H1 (cell line): Measurements from ENCODE around the gene DIABLO. TPM values are rescaled to one million over a fixed set of nuclear protein-coding genes. Genes with fewer than 3 reads are reported as not detected.

Source experiments
- CTCF ChIA-PET: fragments of 300-600 bp; sonication (Branson Sonifier 250); formaldehyde crosslinking; loops from one replicate; lab custom pipeline; 2021; ENCODE audit not compliant: partially characterized antibody; lab: Charles Lee
- POLR2A ChIA-PET: fragments of 300-600 bp; sonication (Branson Sonifier 250); formaldehyde crosslinking; loops from one replicate; lab custom pipeline; 2021; ENCODE audit warnings: inconsistent platforms; ENCODE audit not compliant: partially characterized antibody; lab: Charles Lee
- DNase-seq, 2 experiments: peaks; one replicate each; pipeline versions ENCODE4 v3.0.0 to v3.0.0-alpha.2; 2010 to 2022; ENCODE audit warnings: low spot score in 2 of 2, low read depth in 1 of 2, mixed read lengths in 1 of 2
- FAIRE-seq: peaks from 2 replicates; lab custom pipeline; 2011; peaks lifted over from hg19 to GRCh38; lab: Jason Lieb, UNC
- H2AFZ ChIP-seq: 2 replicates; pipeline ENCODE4 v1.8.1; 2012; ENCODE audit warnings: low read length, inconsistent platforms
- H2AK5ac ChIP-seq: 2 replicates; pipeline ENCODE4 v1.6.1; 2013; ENCODE audit warnings: low read depth, low read length
- H2BK120ac ChIP-seq: replicated peaks from 2 replicates; pipeline ENCODE3; 2013; ENCODE audit warnings: low read depth, low read length, inconsistent platforms
- H2BK12ac ChIP-seq: 2 replicates; pipeline ENCODE4 v1.6.1; 2013; ENCODE audit warnings: low read depth, low read length
- H2BK15ac ChIP-seq: 2 replicates; pipeline ENCODE4 v1.6.1; 2013; ENCODE audit warnings: low read length
- H2BK20ac ChIP-seq: 2 replicates; pipeline ENCODE4 v1.6.1; 2013; ENCODE audit warnings: low read length
- H2BK5ac ChIP-seq: 2 replicates; pipeline ENCODE4 v1.6.1; 2013; ENCODE audit warnings: low read depth, low read length
- H3K14ac ChIP-seq: 2 replicates; pipeline ENCODE4 v1.6.1; 2013; ENCODE audit warnings: inconsistent platforms; ENCODE audit not compliant: insufficient read length
- H3K18ac ChIP-seq: 2 replicates; pipeline ENCODE4 v1.6.1; 2013; ENCODE audit warnings: low read length; ENCODE audit errors: extremely low read depth
- H3K23ac ChIP-seq: 2 replicates; pipeline ENCODE4 v1.6.1; 2013; ENCODE audit warnings: inconsistent platforms; ENCODE audit not compliant: insufficient read length
- H3K23me2 ChIP-seq: 2 replicates; pipeline ENCODE4 v1.6.1; 2013; ENCODE audit warnings: low read depth, low read length
- H3K27ac ChIP-seq: 2 replicates; pipeline ENCODE4 v1.6.1; 2011; ENCODE audit warnings: low read depth, low read length, inconsistent platforms
- H3K27me3 ChIP-seq, 4 experiments: replicated peaks in 1 of 4; 1 replicate in 1 of 4; 2 replicates in 3 of 4; pipeline versions ENCODE4 v1.6.1 to v1.8.1; 2011 to 2013; ENCODE audit warnings: low read length in 3 of 4, mild to moderate bottlenecking in 3 of 4, inconsistent platforms in 2 of 4, mixed read lengths in 2 of 4, moderate library complexity in 1 of 4; ENCODE audit not compliant: control insufficient read depth in 3 of 4, insufficient read depth in 3 of 4; ENCODE audit errors: extremely low read depth in 1 of 4
- H3K36me3 ChIP-seq, 4 experiments: 2 replicates each; pipeline versions ENCODE4 v1.6.1 to v1.8.1; 2011 to 2013; ENCODE audit warnings: mild to moderate bottlenecking in 4 of 4, low read length in 3 of 4, moderate library complexity in 2 of 4, control low read depth in 1 of 4, inconsistent platforms in 1 of 4; ENCODE audit not compliant: insufficient read depth in 4 of 4, control insufficient read depth in 2 of 4
- H3K4ac ChIP-seq: replicated peaks from 2 replicates; pipeline ENCODE3; 2013; ENCODE audit warnings: low read length, low read depth, mixed read lengths, inconsistent platforms; ENCODE audit not compliant: insufficient read length
- H3K4me1 ChIP-seq, 4 experiments: replicated peaks in 1 of 4; 1 replicate in 1 of 4; 2 replicates in 3 of 4; pipeline versions ENCODE4 v1.6.1 to v1.8.1; 2011 to 2013; ENCODE audit warnings: low read length in 3 of 4, inconsistent platforms in 2 of 4, mixed read lengths in 1 of 4; ENCODE audit not compliant: insufficient read depth in 4 of 4, control insufficient read depth in 3 of 4
- H3K4me2 ChIP-seq, 2 experiments: 2 replicates each; pipeline versions ENCODE4 v1.6.1 to v1.8.1; 2011 to 2013; ENCODE audit warnings: low read depth in 2 of 2, low read length in 2 of 2, control low read depth in 1 of 2, inconsistent platforms in 1 of 2, mild to moderate bottlenecking in 1 of 2; ENCODE audit not compliant: insufficient read depth in 1 of 2
- H3K4me3 ChIP-seq, 4 experiments: fragments of 200-600, 300-600 bp in 1 of 4; sonication (generic), shearing (Covaris generic), sonication (Bioruptor Twin) in 1 of 4; 2 replicates each; pipeline versions ENCODE4 v1.5.1 to v1.8.1; 2011 to 2016; ENCODE audit warnings: low read length in 4 of 4, low read depth in 3 of 4, control low read depth in 2 of 4, inconsistent platforms in 2 of 4, mild to moderate bottlenecking in 2 of 4, mixed read lengths in 1 of 4, moderate library complexity in 1 of 4; ENCODE audit not compliant: insufficient read depth in 2 of 4; ENCODE audit errors: extremely low read depth in 1 of 4
- H3K56ac ChIP-seq: replicated peaks from 2 replicates; pipeline ENCODE3; 2013; ENCODE audit warnings: low read depth, mild to moderate bottlenecking, mixed read lengths, low read length, inconsistent platforms; ENCODE audit not compliant: insufficient read length
- H3K79me1 ChIP-seq: 2 replicates; pipeline ENCODE4 v1.6.1; 2013; ENCODE audit warnings: low read depth, low read length, control low read depth
- H3K79me2 ChIP-seq, 2 experiments: 2 replicates each; pipeline versions ENCODE4 v1.6.1 to v1.8.1; 2012 to 2013; ENCODE audit warnings: low read length in 2 of 2, mild to moderate bottlenecking in 2 of 2, inconsistent platforms in 1 of 2; ENCODE audit not compliant: insufficient read depth in 2 of 2, control insufficient read depth in 1 of 2
- H3K9ac ChIP-seq, 4 experiments: replicated peaks in 1 of 4; 1 replicate in 1 of 4; 2 replicates in 3 of 4; pipeline versions ENCODE4 v1.6.1 to v1.8.1; 2011 to 2013; ENCODE audit warnings: low read depth in 3 of 4, low read length in 3 of 4, control low read depth in 2 of 4, mild to moderate bottlenecking in 2 of 4, moderate library complexity in 2 of 4, inconsistent platforms in 1 of 4; ENCODE audit errors: extremely low read depth in 1 of 4
- H3K9me3 ChIP-seq, 2 experiments: 2 replicates each; pipeline versions ENCODE4 v1.6.1 to v1.8.1; 2012 to 2013; ENCODE audit warnings: mild to moderate bottlenecking in 2 of 2, moderate library complexity in 2 of 2, control low read depth in 1 of 2, inconsistent platforms in 1 of 2, low read depth in 1 of 2, low read length in 1 of 2, mixed read lengths in 1 of 2; ENCODE audit not compliant: insufficient read depth in 2 of 2
- H4K20me1 ChIP-seq, 2 experiments: replicated peaks in 1 of 2; 2 replicates each; pipeline versions ENCODE3 to v1.8.1; 2011 to 2013; ENCODE audit warnings: inconsistent platforms in 2 of 2, low read length in 2 of 2, mild to moderate bottlenecking in 1 of 2; ENCODE audit not compliant: insufficient read depth in 2 of 2, control insufficient read depth in 1 of 2
- H4K5ac ChIP-seq: 2 replicates; pipeline ENCODE4 v1.6.1; 2013; ENCODE audit warnings: low read length, low read depth, mixed read lengths, inconsistent platforms; ENCODE audit not compliant: insufficient read length
- H4K8ac ChIP-seq: 2 replicates; pipeline ENCODE4 v1.8.0; 2013; ENCODE audit warnings: mild to moderate bottlenecking, moderate library complexity, low read length, inconsistent platforms; ENCODE audit not compliant: insufficient read depth; ENCODE audit errors: extremely low read depth
- H4K91ac ChIP-seq: replicated peaks from 2 replicates; pipeline ENCODE3; 2013; ENCODE audit warnings: low read length, mixed read lengths, inconsistent platforms; ENCODE audit not compliant: insufficient read length
- CBX8 ChIP-seq: fragments of 300-800, 300-1000 bp; sonication (generic); IDR thresholded peaks from 2 replicates; pipeline ENCODE4 v1.7.1; 2016; ENCODE audit warnings: low read depth, low read length, borderline replicate concordance
- CEBPB ChIP-seq: IDR thresholded peaks from 2 replicates; pipeline ENCODE4 v1.6.1; 2012; ENCODE audit warnings: low read depth, low read length
- CHD1 ChIP-seq: IDR thresholded peaks from 2 replicates; pipeline ENCODE4 v1.6.1; 2012; ENCODE audit warnings: low read depth, low read length, improper control_type of control experiment
- E2F6 ChIP-seq: IDR thresholded peaks from 2 replicates; pipeline ENCODE4 v1.6.1; 2012; ENCODE audit warnings: inconsistent platforms
- GABPA ChIP-seq: IDR thresholded peaks from 2 replicates; pipeline ENCODE4 v1.6.1; 2011; ENCODE audit warnings: mild to moderate bottlenecking, low read length, moderate library complexity, borderline replicate concordance; ENCODE audit not compliant: insufficient read depth
- HDAC6 ChIP-seq: IDR thresholded peaks from one replicate; pipeline ENCODE4 v1.7.1; 2012; ENCODE audit warnings: low read depth, mild to moderate bottlenecking, inconsistent platforms, low read length, moderate library complexity
- JUN ChIP-seq: IDR thresholded peaks from 2 replicates; pipeline ENCODE4 v1.6.1; 2011; ENCODE audit warnings: low read depth, mild to moderate bottlenecking, improper control_type of control experiment, low read length
- KDM1A ChIP-seq: fragments of 200-600, 300-600 bp; sonication (generic); IDR thresholded peaks from 2 replicates; pipeline ENCODE4 v1.7.1; 2016; ENCODE audit warnings: mild to moderate bottlenecking, low read length, borderline replicate concordance
- RFX5 ChIP-seq: IDR thresholded peaks from 2 replicates; pipeline ENCODE4 v1.6.1; 2011; ENCODE audit warnings: low read depth, low read length, improper control_type of control experiment, borderline replicate concordance
- TAF1 ChIP-seq: IDR thresholded peaks from 2 replicates; pipeline ENCODE4 v1.6.1; 2011; ENCODE audit warnings: mild to moderate bottlenecking, low read depth, low read length
- YY1 ChIP-seq: IDR thresholded peaks from 2 replicates; pipeline ENCODE4 v1.6.1; 2011; ENCODE audit warnings: low read depth, mild to moderate bottlenecking, low read length
- WGBS, 2 experiments: shearing (Covaris generic) in 1 of 2; methylation state at CpG; one replicate each; pipeline versions ENCODE4 v1.1.6 to v1.1.7; 2013 to 2015; ENCODE audit warnings: low lambda C conversion rate in 2 of 2, mixed read lengths in 2 of 2, inconsistent platforms in 1 of 2, low coverage in 1 of 2, missing lambda C conversion rate in 1 of 2; ENCODE audit not compliant: insufficient replicate concordance in 2 of 2, insufficient coverage in 1 of 2, insufficient read length in 1 of 2; ENCODE audit errors: extremely low coverage in 1 of 2, missing lambda C conversion rate in 1 of 2; 5-methylcytosine and 5-hydroxymethylcytosine counted together
- polyA plus RNA-seq, 7 experiments: library from polyadenylated mRNA; depleted of rRNA in 3 of 7; stranded (reverse) in 5 of 7; unstranded in 2 of 7; fragments of >200 nt in 5 of 7; fragments of 200-250 nt in 2 of 7; gene quantifications; 1 replicate in 5 of 7; 2 replicates in 1 of 7; 4 replicates in 1 of 7; pipeline versions ENCODE4 v1.2.1 to v1.2.3, GENCODE V29; 2011 to 2013; ENCODE audit warnings: missing spikeins in 2 of 7, mixed read lengths in 2 of 7
- total RNA-seq: library from RNA; stranded (reverse); fragmentation: NEBNext Ultra II Directional; extraction: Animal tissue kit (Norgen Biotek cat#: 25700); gene quantifications from 2 replicates; pipeline ENCODE4 v1.2.1, GENCODE V29; 2021
- TF ChIP-seq, protein P1 (sequence below): IDR thresholded peaks from 2 replicates; pipeline ENCODE4 v1.6.1; 2012; ENCODE audit warnings: low read length, inconsistent platforms

Gene DIABLO
- total and polyA plus RNA-seq, 2 of the 8 experiments (the other 6 are each of a cell fraction or from before 2014, with no cell fraction given), result 65.2 to 68.3 TPM

DNA sequence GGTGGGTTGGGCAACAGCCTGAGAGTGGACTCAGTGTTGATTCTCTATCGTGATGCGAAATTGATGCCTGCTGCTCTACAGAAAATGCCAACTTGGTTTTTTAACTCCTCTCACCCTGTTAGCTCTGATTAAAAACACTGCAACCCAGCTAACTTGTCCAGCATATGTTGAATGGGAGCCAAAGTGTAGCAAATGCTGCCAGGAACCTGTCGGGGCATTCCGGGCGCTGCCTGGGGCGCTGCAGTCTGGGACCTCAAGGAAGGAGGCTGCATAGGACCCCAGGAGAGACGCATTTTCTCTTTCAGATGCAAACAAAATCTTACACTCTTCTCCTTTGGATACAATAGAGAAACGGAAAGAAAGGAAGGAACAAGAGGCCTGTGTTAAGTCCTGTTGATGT, 18.5 kb downstream of the DIABLO start:
- WGBS, 2 experiments, result 89% methylated on average over 8 of the region's 8 CpGs; no CpG with 5 or more reads in 1 of the 2 experiments
- H4K20me1 ChIP-seq, result peaks cover 12 to 19% of the 10 kb centered on the region in 2 experiments
- H3K4me2 ChIP-seq, result no peak overlapping the region
- H3K79me1 ChIP-seq, result no peaks in the 10 kb centered on the region
- no peak overlapping the region for H4K91ac ChIP-seq
- no peak overlapping the region for H2BK20ac ChIP-seq
- peaks cover 0 to 10% (median 3%) of the 10 kb centered on the region in 4 experiments; a peak in 5 of 7 replicates for H3K4me1 ChIP-seq
- H3K79me2 ChIP-seq, result no peaks in the 10 kb centered on the region
- H2AK5ac ChIP-seq, result no peak overlapping the region
- DNase-seq, result no peak
- no peak overlapping the region for H3K4me3 ChIP-seq
- H2BK15ac ChIP-seq, result no peak overlapping the region
- no peak overlapping the region for H3K23ac ChIP-seq
- no peak overlapping the region for H3K56ac ChIP-seq
- H3K23me2 ChIP-seq, result peaks cover 9% of the 10 kb centered on the region; the same call in 1 of the 2 replicates
- H2BK12ac ChIP-seq, result no peak overlapping the region
- ChIA-PET POLR2A (interaction anchor here (0.6 to 17.6 kb wide), 2 partner anchors 13 to 840 kb away, joined by 3 to 230 read pairs; partner anchors contain the start of gene DIABLO), CTCF (interaction anchor here (4.1 kb wide), 1 partner anchor 9 kb away, joined by 15 read pairs; no protein-coding TSS in a partner anchor)
- H2AFZ ChIP-seq, result no peak overlapping the region
- no peak overlapping the region for H3K9ac ChIP-seq
- H3K27me3 ChIP-seq, result peaks cover 9 to 39% (median 26%) of the 10 kb centered on the region in 4 experiments; a peak in 6 of 7 replicates
- no peak overlapping the region for H3K14ac ChIP-seq
- H4K5ac ChIP-seq, result no peak overlapping the region
- H2BK5ac ChIP-seq, result no peak overlapping the region
- H2BK120ac ChIP-seq, result no peak overlapping the region
- H3K4ac ChIP-seq, result no peak overlapping the region
- H3K27ac ChIP-seq, result no peak overlapping the region
- H3K9me3 ChIP-seq, result no peaks in the 10 kb centered on the region
- H3K18ac ChIP-seq, result no peak overlapping the region
- H4K8ac ChIP-seq, result peak overlapping the region; percentile 8; the same call in 1 of the 2 replicates
- peaks cover 12 to 53% (median 31%) of the 10 kb centered on the region in 4 experiments for H3K36me3 ChIP-seq
- FAIRE-seq, result no peak
- TF ChIP-seq HDAC6, result no peak
- no peak for TF ChIP-seq CBX8
- TF ChIP-seq, protein P1, sequence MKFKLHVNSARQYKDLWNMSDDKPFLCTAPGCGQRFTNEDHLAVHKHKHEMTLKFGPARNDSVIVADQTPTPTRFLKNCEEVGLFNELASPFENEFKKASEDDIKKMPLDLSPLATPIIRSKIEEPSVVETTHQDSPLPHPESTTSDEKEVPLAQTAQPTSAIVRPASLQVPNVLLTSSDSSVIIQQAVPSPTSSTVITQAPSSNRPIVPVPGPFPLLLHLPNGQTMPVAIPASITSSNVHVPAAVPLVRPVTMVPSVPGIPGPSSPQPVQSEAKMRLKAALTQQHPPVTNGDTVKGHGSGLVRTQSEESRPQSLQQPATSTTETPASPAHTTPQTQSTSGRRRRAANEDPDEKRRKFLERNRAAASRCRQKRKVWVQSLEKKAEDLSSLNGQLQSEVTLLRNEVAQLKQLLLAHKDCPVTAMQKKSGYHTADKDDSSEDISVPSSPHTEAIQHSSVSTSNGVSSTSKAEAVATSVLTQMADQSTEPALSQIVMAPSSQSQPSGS, result no peak
- no peak for TF ChIP-seq YY1
- TF ChIP-seq CHD1, result no peak
- no peak for TF ChIP-seq GABPA
- TF ChIP-seq RFX5, result no peak
- TF ChIP-seq CEBPB, result no peak
- no peak for TF ChIP-seq TAF1
- TF ChIP-seq E2F6, result no peak
- no peak for TF ChIP-seq KDM1A
- TF ChIP-seq JUN, result no peak
